Tibial artery (tissue), 4 donors: ENCODE results near the gene FGD4.

Experiments
- DNase-seq, 2 donors: peaks; one replicate each; pipeline ENCODE4 v3.0.0-alpha.2; 2019
- H3K27ac ChIP-seq, 2 donors: fragments of 200-600 bp; sonication (generic) in 1 of 2; 1 replicate in 1 of 2; 2 replicates in 1 of 2; pipeline ENCODE4 v1.5.1; 2018 to 2019; ENCODE audit warnings: mild to moderate bottlenecking in 1 of 2
- H3K27me3 ChIP-seq, 2 donors: fragments of 200-600 bp; sonication (generic) in 1 of 2; one replicate each; pipeline versions ENCODE4 v1.5.1 to v1.6.0; 2016 to 2019
- H3K36me3 ChIP-seq, 3 donors: fragments of 200-600 bp; sonication (generic) in 2 of 3; one replicate each; pipeline ENCODE4 v1.5.1; 2016 to 2019; ENCODE audit warnings: mild to moderate bottlenecking in 2 of 3
- H3K4me1 ChIP-seq, 4 donors: fragments of 200-600 bp; sonication (generic) in 2 of 4; 1 replicate in 3 of 4; 2 replicates in 1 of 4; pipeline ENCODE4 v1.5.1; 2016 to 2019
- H3K4me3 ChIP-seq, 2 donors: fragments of 200-600 bp; sonication (generic) in 1 of 2; 1 replicate in 1 of 2; 2 replicates in 1 of 2; pipeline ENCODE4 v1.5.1; 2018 to 2019; ENCODE audit warnings: mild to moderate bottlenecking in 2 of 2
- H3K9me3 ChIP-seq, 3 donors: fragments of 200-600 bp; sonication (generic) in 1 of 3; one replicate each; pipeline ENCODE4 v1.5.1; 2016 to 2019
- intact Hi-C: fragments of 100-400 bp; cut with DNase I; formaldehyde crosslinking; loops from one replicate; pipeline ENCODE4 v1.15.0; 2023; ENCODE audit warnings: low total_unique reads
- TF ChIP-seq, protein P1 (sequence below), 2 experiments: fragments of 200-600 bp in 1 of 2; fragments of 450-650 bp in 1 of 2; IDR thresholded peaks; one replicate each; pipeline ENCODE4 v1.5.1; 2017 to 2019; ENCODE audit warnings: antibody characterized with exemption in 2 of 2, mild to moderate bottlenecking in 1 of 2, moderate library complexity in 1 of 2

FGD4 gene

DNA sequence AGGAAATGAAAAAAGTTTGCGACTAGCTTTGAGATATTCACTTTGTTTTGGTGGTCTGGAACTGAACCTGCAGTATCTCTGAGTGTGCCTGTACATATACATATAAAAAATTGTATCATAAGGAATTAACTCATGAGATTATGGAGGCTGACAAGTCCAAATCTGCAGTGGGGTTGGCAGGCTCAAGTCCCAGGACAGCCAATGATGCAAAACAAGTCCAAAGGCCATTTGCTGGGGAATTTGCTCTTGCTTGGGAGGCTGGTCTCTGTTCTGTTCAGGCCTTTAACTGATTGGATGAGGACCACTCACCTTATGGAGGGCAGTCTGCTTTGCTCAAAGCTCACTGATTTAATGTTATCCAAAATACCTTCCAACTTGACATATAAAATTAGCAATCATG, 66.8 kb downstream of the FGD4 start:
- H3K9me3 ChIP-seq, result no peaks in the 10 kb centered on the region
- H3K27me3 ChIP-seq, result no peaks in the 10 kb centered on the region
- H3K27ac ChIP-seq, result no peak overlapping the region
- no peaks in the 10 kb centered on the region for H3K36me3 ChIP-seq
- DNase-seq, result no peak
- peaks cover 0 to 15% (median 0%) of the 10 kb centered on the region in 4 donors for H3K4me1 ChIP-seq
- intact Hi-C loops, result no loop called here
- no peak overlapping the region for H3K4me3 ChIP-seq
- TF ChIP-seq, protein P1, sequence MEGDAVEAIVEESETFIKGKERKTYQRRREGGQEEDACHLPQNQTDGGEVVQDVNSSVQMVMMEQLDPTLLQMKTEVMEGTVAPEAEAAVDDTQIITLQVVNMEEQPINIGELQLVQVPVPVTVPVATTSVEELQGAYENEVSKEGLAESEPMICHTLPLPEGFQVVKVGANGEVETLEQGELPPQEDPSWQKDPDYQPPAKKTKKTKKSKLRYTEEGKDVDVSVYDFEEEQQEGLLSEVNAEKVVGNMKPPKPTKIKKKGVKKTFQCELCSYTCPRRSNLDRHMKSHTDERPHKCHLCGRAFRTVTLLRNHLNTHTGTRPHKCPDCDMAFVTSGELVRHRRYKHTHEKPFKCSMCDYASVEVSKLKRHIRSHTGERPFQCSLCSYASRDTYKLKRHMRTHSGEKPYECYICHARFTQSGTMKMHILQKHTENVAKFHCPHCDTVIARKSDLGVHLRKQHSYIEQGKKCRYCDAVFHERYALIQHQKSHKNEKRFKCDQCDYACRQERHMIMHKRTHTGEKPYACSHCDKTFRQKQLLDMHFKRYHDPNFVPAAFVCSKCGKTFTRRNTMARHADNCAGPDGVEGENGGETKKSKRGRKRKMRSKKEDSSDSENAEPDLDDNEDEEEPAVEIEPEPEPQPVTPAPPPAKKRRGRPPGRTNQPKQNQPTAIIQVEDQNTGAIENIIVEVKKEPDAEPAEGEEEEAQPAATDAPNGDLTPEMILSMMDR (IDR thresholded peaks at IDR 0.05), result no peak

DNA sequence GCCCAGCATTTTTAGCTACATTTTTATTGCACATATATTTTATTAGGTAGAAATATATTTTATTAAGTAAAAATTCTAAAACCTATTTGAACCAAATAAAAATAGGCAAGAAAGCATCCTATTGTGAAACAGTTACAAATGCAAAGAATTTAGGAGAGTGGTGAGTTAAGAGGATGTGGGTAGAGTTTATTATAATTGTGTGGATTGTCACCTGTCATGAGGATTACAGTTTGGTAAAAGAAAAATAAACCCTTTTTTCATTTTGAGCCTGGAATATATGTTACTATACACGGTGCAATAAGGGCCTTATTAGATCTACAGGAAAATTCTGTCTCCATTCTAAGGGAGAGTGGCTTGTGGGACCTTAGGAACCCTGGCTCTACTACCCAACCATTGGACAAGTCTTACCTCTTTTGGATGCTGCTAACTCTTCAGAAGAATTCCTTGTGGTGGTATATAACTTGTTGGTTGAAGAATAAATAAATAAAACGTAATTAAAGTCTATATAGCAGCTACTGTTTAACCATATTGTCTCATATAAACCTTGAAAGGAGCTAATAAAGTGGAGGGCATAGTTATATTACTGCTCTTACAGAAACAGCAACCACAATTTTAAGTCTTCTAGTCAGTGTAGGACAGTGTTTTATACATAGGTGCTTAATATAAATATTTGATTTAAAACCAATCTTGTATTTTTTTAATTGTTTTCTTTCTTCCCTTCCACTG, 67.8 kb downstream of the FGD4 start:
- no peaks in the 10 kb centered on the region for H3K9me3 ChIP-seq
- H3K36me3 ChIP-seq, result no peaks in the 10 kb centered on the region
- peaks cover 0 to 5% (median 0%) of the 10 kb centered on the region in 4 donors for H3K4me1 ChIP-seq
- no peak for DNase-seq
- TF ChIP-seq, protein P1 (IDR thresholded peaks at IDR 0.05), result no peak
- H3K27ac ChIP-seq, result no peak overlapping the region
- intact Hi-C loops, result no loop called here
- H3K4me3 ChIP-seq, result no peak overlapping the region
- H3K27me3 ChIP-seq, result no peaks in the 10 kb centered on the region

DNA sequence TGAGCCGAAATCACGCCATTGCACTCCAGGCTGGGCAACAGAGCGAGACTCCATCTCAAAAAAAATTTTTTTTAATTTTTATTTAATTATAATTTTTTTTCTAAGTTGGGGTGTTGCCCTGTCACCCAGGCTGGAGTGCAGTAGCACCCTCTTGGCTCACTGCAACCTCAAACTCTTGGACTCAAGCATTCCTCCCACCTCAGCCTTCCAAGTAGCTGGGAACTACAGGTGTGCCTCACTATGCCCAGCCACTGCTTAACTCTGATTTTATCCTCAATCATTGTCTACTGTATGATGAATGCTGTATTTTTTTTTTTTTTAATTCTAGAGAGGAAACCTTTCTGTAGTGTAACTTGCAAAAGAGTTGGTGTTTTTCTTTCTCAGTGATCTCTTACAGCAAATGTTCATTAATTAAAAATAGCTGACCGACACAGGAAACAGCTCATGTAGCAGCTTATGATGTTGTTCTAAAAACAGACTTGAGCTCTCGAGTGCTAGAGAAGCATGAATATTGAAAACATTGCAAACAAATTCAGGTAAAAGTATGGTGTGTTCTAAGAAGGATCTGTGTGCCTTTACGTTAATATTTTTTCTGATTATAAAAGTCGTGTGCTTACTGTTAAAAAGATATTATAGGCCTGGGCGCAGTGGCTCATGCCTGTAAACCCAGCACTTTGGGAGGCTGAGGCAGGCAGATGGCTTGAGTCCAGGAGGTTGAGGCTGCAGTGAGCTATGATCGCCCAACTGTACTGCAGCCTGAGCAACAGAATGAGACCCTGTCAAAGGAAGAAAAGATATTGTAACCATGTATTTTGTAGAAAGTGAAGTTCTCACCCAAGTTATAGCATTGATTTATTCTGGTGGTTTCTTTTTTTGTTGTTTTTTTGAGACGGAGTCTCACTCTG, 68.9 kb downstream of the FGD4 start:
- TF ChIP-seq, protein P1 (IDR thresholded peaks at IDR 0.05), result no peak

DNA sequence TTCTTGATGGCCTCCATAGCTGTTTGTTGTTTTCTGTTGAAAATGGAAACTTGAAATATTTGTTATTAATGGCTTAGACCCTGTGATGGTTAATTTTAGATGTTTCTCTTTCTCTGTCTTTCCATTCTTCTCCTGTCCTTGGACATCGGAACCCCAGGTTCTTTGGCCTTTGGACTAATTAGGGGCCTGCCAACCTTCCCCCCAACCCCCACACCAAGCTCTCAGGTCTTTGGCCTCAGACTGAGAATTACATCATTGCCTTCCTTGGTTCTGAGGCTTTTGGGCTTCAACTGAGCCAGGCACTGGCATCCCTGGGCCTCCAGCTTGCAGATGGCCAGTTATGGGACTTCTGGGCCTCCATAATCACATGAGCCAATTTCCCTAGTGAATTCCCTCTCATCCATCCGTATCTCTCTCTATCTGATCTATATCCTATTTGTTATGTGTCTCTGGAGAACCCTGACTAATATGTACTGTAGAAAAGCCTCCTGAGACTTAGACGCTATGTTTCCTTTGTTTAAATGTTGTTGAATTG, 71.6 kb downstream of the FGD4 start:
- TF ChIP-seq, protein P1 (IDR thresholded peaks at IDR 0.05), result no peak
- Histone ChIP-seq H3K4me3 (no peak overlapping the region), H3K36me3 (no peaks in the 10 kb centered on the region), H3K4me1 (no peaks in the 10 kb centered on the region), H3K27ac (no peak overlapping the region), H3K27me3 (no peaks in the 10 kb centered on the region), H3K9me3 (no peaks in the 10 kb centered on the region)
- DNase-seq, result no peak
- intact Hi-C loops, result no loop called here

More for the DNA sequence above, 68.9 kb downstream of the FGD4 start:
- Histone ChIP-seq H3K4me3 (no peak overlapping the region), H3K4me1 (peaks cover 0 to 4% (median 0%) of the 10 kb centered on the region in 4 donors), H3K9me3 (no peaks in the 10 kb centered on the region), H3K27ac (no peak overlapping the region), H3K27me3 (no peaks in the 10 kb centered on the region), H3K36me3 (no peaks in the 10 kb centered on the region)
- intact Hi-C loops, result no loop called here
- DNase-seq, result no peak

DNA sequence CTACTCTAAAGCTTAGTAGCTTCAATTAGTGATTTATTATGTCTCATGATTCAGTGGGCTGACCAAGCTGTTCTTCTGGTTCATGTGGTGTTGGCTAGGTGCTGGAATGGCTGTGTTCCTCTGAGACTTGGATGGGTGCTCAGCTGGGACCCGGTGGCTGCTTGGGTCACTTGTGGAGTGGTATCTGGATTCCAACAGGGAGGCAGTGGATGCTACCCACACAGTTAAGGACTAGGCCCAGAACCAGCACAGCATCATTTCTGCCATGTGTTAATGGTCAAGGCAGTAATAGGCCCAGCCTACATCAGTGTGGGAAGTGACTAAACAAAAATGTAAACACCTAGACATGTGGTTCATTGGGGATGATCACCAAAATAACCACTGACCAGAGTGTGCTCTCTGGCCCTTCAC, 72.2 kb downstream of the FGD4 start:
- DNase-seq, result no peak
- intact Hi-C loops, result no loop called here
- H3K27ac ChIP-seq, result no peak overlapping the region
- TF ChIP-seq, protein P1 (IDR thresholded peaks at IDR 0.05), result no peak
- H3K36me3 ChIP-seq, result no peaks in the 10 kb centered on the region
- no peaks in the 10 kb centered on the region for H3K9me3 ChIP-seq
- H3K4me3 ChIP-seq, result no peak overlapping the region
- no peaks in the 10 kb centered on the region for H3K27me3 ChIP-seq
- H3K4me1 ChIP-seq, result no peaks in the 10 kb centered on the region
